Activated gamma-delta T cell (primary cell): ENCODE results near the gene JMJD8.

Source experiments
- DNase-seq: peaks from one replicate; lab custom pipeline; 2025; lab: John Stamatoyannopoulos, UW

The JMJD8 gene

DNA sequence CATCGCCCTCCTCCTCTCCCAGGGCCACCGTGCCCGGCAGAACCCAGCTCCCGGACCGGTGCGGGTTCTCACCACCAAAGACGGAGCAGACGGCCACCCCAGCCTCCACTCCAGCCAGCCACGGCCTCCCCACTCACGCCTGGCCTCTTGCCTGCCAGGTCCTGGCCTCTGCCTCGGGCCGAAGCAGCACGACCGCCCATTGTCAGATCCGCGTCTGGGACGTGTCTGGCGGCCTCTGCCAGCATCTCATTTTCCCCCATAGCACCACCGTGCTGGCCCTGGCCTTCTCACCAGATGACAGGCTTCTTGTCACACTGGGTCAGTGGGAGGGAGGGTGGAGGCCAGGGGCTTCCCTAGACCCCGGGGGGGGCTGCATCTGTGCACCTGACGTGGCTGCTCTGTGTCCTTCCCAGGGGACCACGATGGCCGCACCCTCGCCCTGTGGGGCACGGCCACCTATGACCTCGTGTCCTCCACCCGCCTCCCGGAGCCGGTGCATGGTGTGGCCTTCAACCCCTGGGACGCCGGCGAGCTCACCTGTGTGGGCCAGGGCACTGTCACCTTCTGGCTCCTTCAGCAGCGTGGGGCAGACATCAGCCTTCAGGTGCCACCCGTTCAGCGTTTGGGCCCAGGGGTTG, 22.8 kb downstream of the JMJD8 start:
- no peak for DNase-seq

DNA sequence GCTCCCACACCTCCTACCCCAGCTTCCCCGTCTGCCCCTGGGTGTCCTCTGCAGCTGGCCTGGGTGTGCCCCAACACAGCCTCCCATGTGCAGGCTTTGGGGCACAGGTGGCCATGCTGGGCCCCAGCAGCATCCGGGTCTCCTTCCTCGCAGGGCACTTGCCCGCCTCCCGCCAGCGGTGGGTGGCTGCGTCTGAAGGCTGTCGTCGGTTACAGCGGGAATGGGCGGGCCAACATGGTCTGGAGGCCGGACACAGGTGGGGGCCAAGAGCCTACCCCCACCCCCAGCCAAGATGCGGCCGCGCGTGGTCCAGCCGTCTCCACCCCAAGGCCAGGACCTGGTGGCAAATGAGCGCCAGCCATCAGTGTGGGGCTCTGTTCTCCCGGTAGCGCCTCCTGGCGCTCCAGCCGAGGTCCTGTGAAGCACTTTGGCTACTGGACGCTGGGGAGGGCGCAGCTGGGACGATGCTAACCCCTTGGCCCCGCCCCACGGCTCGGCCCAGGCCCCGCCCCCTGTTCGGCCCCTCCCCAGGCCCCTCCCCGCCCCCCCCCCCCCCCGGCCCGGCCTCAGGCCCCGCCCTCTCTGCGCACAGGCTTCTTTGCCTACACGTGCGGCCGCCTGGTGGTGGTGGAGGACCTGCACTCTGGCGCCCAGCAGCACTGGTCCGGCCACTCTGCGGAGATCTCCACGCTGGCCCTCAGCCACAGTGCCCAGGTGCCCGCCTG, 23.5 kb downstream of the JMJD8 start:
- DNase-seq: peak; percentile 38

- DNase-seq: no peak
These were observed 24.0 kb downstream of the JMJD8 start for GRCh38 chr16:660132-660458.

- no peak for DNase-seq
These were observed 24.5 kb downstream of the JMJD8 start for GRCh38 chr16:659618-660017.

- DNase-seq: no peak
These were observed 25.2 kb downstream of the JMJD8 start for GRCh38 chr16:658679-659571.

GRCh38 chr16:657487-657886, 26.6 kb downstream of the JMJD8 start:
- no peak for DNase-seq

GRCh38 chr16:654034-654433, 30.1 kb downstream of the JMJD8 start:
- DNase-seq: no peak

DNA sequence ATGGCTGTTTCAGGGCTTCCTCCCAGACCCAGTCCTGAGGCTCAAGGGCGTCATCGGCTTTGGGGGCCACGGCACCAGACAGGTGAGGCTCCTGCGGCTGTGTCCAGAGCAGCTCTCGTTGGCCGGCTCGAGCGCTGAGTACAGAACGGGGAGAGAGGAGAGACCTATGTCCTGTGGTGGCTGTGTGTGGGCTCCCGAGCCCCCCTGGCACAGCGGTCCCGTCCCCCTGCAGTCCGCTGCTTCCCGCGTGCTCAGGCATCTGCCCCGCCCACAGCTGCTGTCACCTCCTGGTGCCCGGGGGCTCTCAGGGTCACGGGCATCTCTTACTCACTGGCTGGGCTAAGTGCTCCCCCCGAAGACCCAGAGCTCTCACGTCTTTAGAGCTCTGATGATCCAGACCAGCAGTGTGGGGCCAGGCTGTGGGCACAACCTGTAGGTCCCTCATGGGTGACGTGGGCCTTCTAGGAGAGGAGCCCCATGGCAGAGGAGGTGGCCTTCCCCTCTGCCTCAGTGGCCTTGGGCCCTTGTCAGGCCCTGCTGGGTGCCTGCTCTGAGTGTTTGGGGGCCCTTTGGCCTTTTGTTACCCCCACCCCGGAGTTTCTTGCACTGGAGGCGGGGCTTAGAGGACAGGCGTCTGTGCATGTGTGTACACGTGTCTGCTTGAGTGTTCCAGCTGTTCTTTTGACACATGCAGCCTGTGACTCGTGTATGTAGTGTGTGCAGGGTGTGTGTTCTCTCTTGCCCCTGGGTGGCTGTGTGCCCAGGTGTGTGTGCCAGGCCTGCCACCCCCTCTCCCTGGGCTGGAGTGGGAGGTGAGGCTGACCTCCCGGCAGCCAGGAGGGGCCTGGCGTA, 31.5 kb downstream of the JMJD8 start:
- no peak for DNase-seq

GRCh38 chr16:651844-652243, 32.3 kb downstream of the JMJD8 start:
- DNase-seq: no peak

DNA sequence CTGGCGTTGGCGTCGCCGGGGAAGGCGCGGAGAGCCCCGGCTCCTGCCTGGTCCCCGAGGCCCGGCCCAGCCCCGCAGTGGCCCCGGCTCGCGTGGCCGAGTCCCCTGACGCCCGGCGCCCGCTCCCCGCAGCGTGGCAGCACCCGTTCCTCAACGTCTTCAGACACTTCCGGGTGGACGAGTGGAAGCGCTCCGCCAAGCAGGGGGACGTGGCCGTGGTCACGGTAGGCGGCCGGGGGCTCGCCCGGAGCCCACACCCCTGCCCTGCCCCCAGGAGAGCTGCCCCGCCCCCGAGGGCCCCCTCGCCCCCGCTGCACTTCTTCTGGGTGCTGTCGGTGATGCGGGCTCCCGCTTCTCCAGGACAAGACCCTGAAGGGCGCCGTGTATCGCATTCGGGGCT, 34.5 kb downstream of the JMJD8 start:
- no peak for DNase-seq

DNA sequence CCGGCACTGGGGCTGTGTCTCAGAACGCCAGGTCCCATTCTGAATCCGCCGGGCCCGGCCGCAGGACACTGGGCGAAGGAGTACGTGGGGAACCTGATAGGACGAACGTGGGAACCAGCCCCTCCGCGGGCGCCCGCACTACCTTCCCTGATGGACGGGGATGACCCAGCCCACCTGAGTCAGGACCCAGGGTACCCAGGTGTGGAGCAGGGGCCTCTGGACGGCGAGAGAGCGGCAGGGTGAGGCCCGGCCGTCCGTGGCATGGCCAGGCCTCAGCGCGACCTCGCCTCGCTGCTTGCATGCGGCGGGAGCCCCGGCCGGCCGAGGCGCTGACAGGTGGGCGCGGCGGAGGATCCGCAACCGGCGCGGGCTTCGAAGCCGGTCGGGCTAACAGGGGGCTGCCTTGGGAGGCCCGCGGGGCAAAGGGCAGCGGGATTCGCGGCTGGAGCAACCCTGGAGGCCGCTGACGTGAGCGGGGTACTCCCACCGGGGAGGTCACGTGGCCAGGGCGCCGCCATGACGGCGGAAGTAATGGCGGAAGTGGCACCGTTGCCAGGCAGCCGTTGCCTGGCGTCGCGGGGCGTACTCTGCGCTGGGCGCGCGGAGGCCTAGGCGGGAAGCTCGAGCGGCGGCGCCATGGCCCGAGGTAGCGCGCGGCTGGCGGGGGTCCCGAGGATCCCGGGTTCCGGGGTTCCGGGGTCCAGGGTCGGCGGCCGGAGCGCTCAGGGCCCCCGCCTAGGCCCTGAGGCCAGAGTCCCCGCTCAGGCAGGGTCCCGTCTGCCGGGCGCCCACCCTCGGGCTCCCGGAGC, 35.1 kb downstream of the JMJD8 start, which contains the start of gene WDR90:
Gene WDR90, plus strand, starts transcription at position 585 of the 809 bp plus-strand sequence. Its CDS starts 52 bp downstream, at position 637.
- peak; percentile 91 for DNase-seq

DNA sequence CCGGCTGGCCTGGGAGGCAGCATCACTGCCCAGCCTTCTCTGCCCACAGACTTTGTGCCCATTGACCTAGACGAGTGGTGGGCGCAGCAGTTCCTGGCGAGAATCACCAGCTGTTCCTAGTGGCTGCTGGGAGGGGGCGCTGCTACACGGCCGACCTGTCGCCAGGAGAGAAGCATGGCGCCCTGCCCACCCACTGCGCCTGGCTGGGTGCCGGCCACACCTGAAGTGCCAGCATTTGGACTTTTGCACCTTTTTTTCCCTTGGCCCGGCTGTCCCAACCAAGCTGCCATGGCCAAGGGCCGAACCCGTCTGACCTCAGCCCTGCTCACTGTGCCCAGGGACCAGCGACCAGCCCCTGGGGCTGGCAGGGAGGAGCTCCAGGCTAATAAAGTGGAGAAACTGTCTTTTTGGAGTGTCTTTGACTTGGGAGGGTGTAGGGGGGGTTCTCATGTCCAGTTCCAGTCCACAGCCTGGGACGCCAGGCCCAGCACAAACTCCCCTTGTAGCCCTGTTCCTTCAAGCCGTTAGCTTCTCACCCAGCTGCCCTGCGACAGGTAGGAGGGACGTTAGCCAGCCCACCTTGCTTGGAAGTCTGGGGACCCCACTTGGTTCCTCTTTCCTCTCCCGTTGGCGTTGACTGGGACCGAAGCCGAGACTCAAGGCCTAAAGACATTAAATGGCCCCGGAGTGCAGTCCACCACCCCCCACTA, 35.9 kb downstream of the JMJD8 start:
- no peak for DNase-seq

DNA sequence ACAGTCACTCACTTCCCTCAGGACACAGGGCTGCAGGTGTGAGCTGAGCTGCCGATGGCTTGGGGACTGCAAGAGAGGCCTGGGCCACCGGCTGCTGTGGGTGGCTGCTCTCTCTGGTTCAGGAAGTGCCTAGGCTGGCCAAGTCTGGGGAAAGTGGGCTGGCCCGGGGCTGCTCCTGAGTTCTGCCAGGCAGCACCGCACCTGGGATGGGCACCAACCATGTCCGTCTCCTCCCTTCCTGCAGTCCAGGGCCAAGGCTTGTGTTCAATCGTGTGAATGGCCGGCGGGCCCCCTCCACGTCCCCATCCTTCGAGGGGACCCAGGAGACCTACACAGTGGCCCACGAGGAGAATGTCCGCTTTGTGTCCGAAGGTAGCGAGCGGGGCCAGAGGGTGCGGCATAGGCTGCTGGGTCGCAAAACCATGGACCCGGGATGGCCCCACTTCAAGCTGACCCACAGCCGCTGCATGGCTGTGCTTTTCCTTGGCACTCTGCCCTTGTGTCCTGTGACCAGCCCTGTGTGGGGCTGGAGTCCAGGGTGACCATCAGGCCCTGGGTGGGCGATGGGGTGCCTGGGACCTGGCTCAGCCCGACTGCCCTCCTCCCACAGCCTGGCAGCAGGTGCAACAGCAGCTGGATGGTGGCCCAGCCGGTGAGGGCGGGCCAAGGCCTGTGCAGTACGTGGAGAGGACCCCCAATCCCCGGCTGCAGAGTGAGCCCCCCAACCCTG, 36.8 kb downstream of the JMJD8 start:
- DNase-seq: no peak

DNA sequence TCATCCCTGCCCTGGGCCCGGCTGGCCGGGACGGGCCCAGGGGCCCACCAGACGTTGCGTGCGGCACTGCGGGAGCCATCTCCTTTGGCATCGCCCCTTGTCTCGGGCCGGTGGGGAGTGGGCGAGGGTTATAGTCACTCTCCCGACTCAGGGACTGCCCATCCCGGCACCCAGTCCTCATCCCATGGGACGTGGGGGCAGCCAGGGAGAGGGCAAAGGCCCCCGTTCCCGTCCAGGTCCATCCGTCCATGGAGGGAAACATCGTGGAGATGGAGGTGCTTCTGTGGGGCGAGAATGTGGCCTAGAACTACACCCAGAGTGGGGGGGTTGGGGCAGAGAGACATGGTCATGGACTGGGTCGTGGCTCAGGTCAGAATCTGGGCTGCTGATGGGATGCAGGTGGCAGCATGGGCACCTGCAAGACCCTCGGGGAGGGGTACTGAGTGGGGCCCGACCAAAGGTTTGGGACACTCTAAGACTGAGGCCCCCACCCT, 37.4 kb downstream of the JMJD8 start:
- DNase-seq: no peak

DNA sequence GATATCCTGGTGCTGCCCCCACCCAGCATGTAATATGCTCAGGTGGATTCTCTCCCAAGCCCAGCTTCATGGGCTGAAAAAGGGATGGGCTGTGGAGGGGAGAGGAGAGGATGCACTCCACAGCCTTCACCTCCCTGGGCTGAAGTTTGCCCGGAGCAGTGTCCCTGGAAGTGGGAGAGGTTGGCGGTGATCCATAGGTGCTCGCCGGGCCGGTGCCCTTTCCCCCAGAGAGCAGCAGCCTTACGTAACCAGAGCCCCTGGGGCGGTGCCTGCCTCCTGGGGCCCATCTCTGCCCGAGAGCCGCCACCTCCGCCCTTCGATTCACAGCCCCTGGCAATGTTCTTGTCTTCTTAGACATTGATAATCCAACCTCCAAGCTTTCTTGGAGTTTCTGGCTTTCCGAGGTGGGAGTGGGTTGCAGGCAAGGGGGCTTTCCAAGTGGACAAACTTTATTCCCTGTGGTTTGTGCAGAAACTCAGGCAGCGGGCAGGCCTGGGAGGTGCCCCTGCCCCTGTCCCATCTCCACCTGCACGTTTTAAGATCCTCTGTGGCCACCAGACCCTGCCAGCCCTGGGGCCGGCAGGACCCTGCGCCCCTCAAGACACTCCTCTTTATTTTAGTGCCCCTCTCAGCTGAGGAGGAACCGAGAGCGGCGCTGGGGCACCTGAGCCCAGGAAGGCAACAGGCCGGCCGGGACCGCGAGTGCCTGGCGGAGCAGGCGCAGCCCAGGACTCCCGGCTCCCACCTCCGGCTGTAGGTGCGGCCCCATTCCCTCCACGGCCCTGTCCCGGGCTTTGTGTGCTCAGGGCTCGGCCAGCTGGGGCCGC, 38.1 kb downstream of the JMJD8 start:
- no peak for DNase-seq

GRCh38 chr16:644556-644955, 39.6 kb downstream of the JMJD8 start:
- no peak for DNase-seq

- no peak for DNase-seq
These were observed 41.1 kb downstream of the JMJD8 start for GRCh38 chr16:643050-643368.

- no peak for DNase-seq
These were observed 41.7 kb downstream of the JMJD8 start for GRCh38 chr16:642189-643049.
